Esophagus squamous epithelium (tissue), 5 donors: ENCODE measurements around the gene ANGPTL8. TPM values are rescaled to one million over a fixed set of nuclear protein-coding genes. Genes with fewer than 3 reads are reported as not detected.

Experiments used
- DNase-seq: peaks from one replicate; lab custom pipeline; 2025; lab: John Stamatoyannopoulos, UW
- H3K27ac ChIP-seq, 4 donors: fragments of 200-600 bp; sonication (generic); one replicate each; pipeline ENCODE4 v1.5.1; 2016 to 2019; ENCODE audit warnings: mild to moderate bottlenecking in 1 of 4
- H3K27me3 ChIP-seq, 4 donors: fragments of 200-600 bp; sonication (generic); 1 replicate in 3 of 4; 2 replicates in 1 of 4; pipeline versions ENCODE4 v1.5.1 to v1.6.0; 2017 to 2021; ENCODE audit warnings: antibody characterized with exemption in 1 of 4
- H3K36me3 ChIP-seq, 3 donors: fragments of 200-600 bp; sonication (generic); one replicate each; pipeline ENCODE4 v1.5.1; 2016 to 2019
- H3K4me1 ChIP-seq, 3 donors: fragments of 200-600 bp; sonication (generic); one replicate each; pipeline ENCODE4 v1.5.1; 2017 to 2019
- H3K4me3 ChIP-seq, 4 donors: fragments of 200-600 bp; sonication (generic); 1 replicate in 3 of 4; 2 replicates in 1 of 4; pipeline ENCODE4 v1.5.1; 2016 to 2019; ENCODE audit warnings: mild to moderate bottlenecking in 2 of 4, moderate library complexity in 1 of 4
- H3K9me3 ChIP-seq, 3 donors: fragments of 200-600 bp; sonication (generic); one replicate each; pipeline ENCODE4 v1.5.1; 2016 to 2019
- CTCF ChIP-seq, 6 experiments: fragments of 450-650 bp in 4 of 6; fragments of 200-600 bp in 2 of 6; sonication (generic) in 2 of 6; IDR thresholded peaks; one replicate each; pipeline ENCODE4 v1.5.1; 2016 to 2019; ENCODE audit warnings: antibody characterized with exemption in 6 of 6, mild to moderate bottlenecking in 4 of 6, moderate library complexity in 4 of 6
- POLR2A ChIP-seq, 4 donors: fragments of 450-650 bp; IDR thresholded peaks; one replicate each; pipeline ENCODE4 v1.6.1; 2017; ENCODE audit warnings: antibody characterized with exemption in 4 of 4, mild to moderate bottlenecking in 4 of 4, moderate library complexity in 3 of 4
- WGBS, 2 donors: methylation state at CpG; one replicate each; pipeline ENCODE4 v1.1.5; 2018; 5-methylcytosine and 5-hydroxymethylcytosine counted together
- intact Hi-C: fragments of 100-400 bp; cut with DNase I; formaldehyde crosslinking; loops from one replicate; pipeline ENCODE4 v1.15.0; 2022
- total RNA-seq, 4 donors: library from RNA; depleted of rRNA; stranded (reverse); fragments of >200 nt; gene quantifications; one replicate each; pipeline ENCODE4 v1.1.0, GENCODE V29; 2016
- donor health status: DM: yes; HTN: yes; CAD: no.

Gene ANGPTL8
- total RNA-seq, 4 donors from 2014 or later, result not detected

DNA sequence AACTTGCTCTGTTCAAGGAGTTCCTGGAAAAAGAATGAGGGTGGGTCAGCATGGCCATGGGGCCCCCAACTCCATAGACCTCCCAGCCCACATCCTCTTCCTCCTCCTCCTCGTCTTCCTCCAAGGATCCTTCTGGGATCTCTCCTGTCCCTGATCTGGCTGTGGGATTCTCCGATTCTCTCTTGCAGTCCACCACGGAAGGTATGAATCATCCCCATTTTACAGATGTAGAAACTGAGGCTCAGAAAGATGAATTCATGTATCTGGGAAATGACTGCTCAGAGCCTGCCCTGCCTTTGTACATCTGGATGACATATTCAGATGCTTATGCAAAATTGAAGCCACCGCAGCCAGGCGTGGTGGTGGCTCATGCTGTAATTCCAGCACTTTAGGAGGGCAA lies 39.9 kb upstream of the ANGPTL8 start:
- peaks cover 0 to 41% (median 0%) of the 10 kb centered on the region in 3 donors for H3K36me3 ChIP-seq
- DNase-seq, result no peak
- intact Hi-C loops, result no loop called here
- H3K4me3 ChIP-seq, result no peak overlapping the region
- no peaks in the 10 kb centered on the region for H3K27me3 ChIP-seq
- no peaks in the 10 kb centered on the region for H3K9me3 ChIP-seq
- 84 to 86% methylated on average over 4 to 5 of the region's 5 CpGs for WGBS, 2 donors
- peaks cover 13 to 67% (median 32%) of the 10 kb centered on the region in 3 donors for H3K4me1 ChIP-seq
- H3K27ac ChIP-seq, result peak overlapping the region in 3 of 4 donors; percentile 24 to 93 (median 89)
- TF ChIP-seq POLR2A (IDR thresholded peaks at IDR 0.05) (no peak), CTCF (IDR thresholded peaks at IDR 0.05) (no peak)

DNA sequence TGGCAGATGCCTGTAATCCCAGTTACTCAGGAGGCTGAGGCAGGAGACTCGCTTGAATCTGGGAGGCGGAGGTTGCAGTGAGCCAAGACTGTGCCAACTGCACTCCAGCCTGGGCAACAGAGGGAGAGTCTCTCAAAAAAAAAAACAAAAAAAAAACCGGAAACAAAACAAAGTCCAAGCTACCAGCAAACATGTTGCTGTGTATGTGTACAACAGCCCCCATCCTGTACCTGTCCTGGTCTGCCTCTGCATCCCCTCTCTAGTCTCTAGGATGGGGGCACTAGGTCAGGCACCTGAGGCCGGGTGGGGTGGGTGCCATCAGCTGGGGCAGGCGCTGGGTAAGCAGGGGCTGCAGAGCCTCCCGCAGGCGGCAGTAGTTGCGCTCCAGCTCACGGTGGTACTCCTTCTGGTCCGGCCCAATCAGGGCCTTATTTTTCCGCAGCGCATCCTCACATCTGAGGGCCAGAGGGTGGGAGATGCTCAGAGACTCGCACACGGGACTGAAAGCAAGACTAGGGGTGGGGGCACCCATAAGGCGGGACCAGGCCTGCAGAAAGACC lies 39.3 kb upstream of the ANGPTL8 start:
- H3K27me3 ChIP-seq, result no peaks in the 10 kb centered on the region
- no peak overlapping the region for H3K4me3 ChIP-seq
- 51 to 77% methylated on average over 2 to 4 of the region's 15 CpGs for WGBS, 2 donors
- no peak for DNase-seq
- TF ChIP-seq POLR2A (IDR thresholded peaks at IDR 0.05) (no peak), CTCF (IDR thresholded peaks at IDR 0.05) (no peak)
- H3K4me1 ChIP-seq, result peaks cover 13 to 67% (median 28%) of the 10 kb centered on the region in 3 donors
- H3K36me3 ChIP-seq, result peaks cover 0 to 41% (median 0%) of the 10 kb centered on the region in 3 donors
- intact Hi-C loops, result loop anchor here (5.0 to 10.0 kb wide), 2 partner anchors 63 to 165 kb away; no protein-coding TSS in a partner anchor
- peak overlapping the region in 2 of 4 donors; percentile 89 to 93 for H3K27ac ChIP-seq
- H3K9me3 ChIP-seq, result no peaks in the 10 kb centered on the region

- H3K4me1 ChIP-seq, result peaks cover 13 to 61% (median 22%) of the 10 kb centered on the region in 3 donors
- peak overlapping the region in 2 of 4 donors; percentile 88 to 89 for H3K27ac ChIP-seq
- DNase-seq, result no peak
- intact Hi-C loops, result loop anchor here (5.0 to 10.0 kb wide), 2 partner anchors 64 to 166 kb away; no protein-coding TSS in a partner anchor
- 93 to 100% methylated on average over 3 to 4 of the region's 9 CpGs for WGBS, 2 donors
- no peaks in the 10 kb centered on the region for H3K9me3 ChIP-seq
- TF ChIP-seq CTCF (IDR thresholded peaks at IDR 0.05) (no peak), POLR2A (IDR thresholded peaks at IDR 0.05) (no peak)
- no peaks in the 10 kb centered on the region for H3K27me3 ChIP-seq
- peaks cover 0 to 43% (median 0%) of the 10 kb centered on the region in 3 donors for H3K36me3 ChIP-seq
- no peak overlapping the region for H3K4me3 ChIP-seq
Observed at GRCh38 chr19:11200931-11201330, 38.5 kb upstream of the ANGPTL8 start.

GRCh38 chr19:11201791-11202190 lies 37.6 kb upstream of the ANGPTL8 start:
- no peaks in the 10 kb centered on the region for H3K9me3 ChIP-seq
- H3K27ac ChIP-seq, result peak overlapping the region in 2 of 4 donors; percentile 88 to 89
- WGBS, 2 donors, result 91% methylated on average over 11 of the region's 24 CpGs; no CpG with 5 or more reads in 1 of the 2 donors
- intact Hi-C loops, result loop anchor here (5.0 to 10.0 kb wide), 2 partner anchors 64 to 167 kb away; no protein-coding TSS in a partner anchor
- H3K36me3 ChIP-seq, result peaks cover 0 to 51% (median 0%) of the 10 kb centered on the region in 3 donors
- no peak overlapping the region for H3K4me3 ChIP-seq
- TF ChIP-seq CTCF (IDR thresholded peaks at IDR 0.05) (no peak), POLR2A (IDR thresholded peaks at IDR 0.05) (no peak)
- no peak for DNase-seq
- H3K27me3 ChIP-seq, result no peaks in the 10 kb centered on the region
- H3K4me1 ChIP-seq, result peaks cover 11 to 53% (median 17%) of the 10 kb centered on the region in 3 donors

DNA sequence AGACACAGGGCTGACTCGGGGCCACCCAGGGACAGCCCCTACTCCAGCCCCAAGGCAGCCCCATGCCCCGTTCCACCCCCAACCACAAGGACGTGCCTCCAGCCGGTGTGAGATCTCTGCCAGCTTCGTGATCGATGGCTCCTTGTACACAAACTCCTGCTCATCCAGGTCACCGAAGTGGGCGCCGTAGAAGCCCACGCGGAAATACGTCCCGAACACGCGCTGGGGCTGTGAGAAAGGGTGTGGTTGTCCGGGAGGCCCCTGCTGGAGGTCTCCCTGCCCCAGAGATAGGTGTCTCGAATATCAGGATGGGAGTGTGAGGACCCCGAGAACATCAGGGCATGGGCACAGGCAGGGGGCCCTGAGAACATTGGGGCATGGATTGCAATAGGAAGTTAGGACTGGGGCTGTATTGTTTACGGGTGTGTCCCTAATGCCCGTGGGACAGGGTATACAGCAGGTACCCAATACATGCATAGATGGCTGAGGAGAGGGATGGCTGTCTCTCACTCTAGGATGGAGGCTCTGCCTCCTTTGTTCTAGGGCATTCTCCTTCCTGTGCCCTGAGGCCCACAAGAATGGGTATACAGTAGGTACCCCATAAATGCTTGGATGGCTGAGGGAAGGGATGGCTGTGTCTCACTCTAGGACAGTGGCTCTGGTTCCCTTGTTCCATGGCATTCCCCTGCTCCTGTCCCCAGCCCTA lies 36.8 kb upstream of the ANGPTL8 start:
- Histone ChIP-seq H3K4me3 (peak overlapping the region in 1 of 4 donors; percentile 15), H3K4me1 (peaks cover 7 to 47% (median 17%) of the 10 kb centered on the region in 3 donors), H3K36me3 (peaks cover 0 to 60% (median 0%) of the 10 kb centered on the region in 3 donors), H3K9me3 (no peaks in the 10 kb centered on the region), H3K27me3 (no peaks in the 10 kb centered on the region), H3K27ac (peak overlapping the region; percentile 67 to 93 (median 88))
- TF ChIP-seq POLR2A (IDR thresholded peaks at IDR 0.05) (no peak), CTCF (IDR thresholded peaks at IDR 0.05) (no peak)
- intact Hi-C loops, result loop anchor here (5.0 to 10.0 kb wide), 2 partner anchors 65 to 168 kb away; no protein-coding TSS in a partner anchor
- DNase-seq, result no peak
- WGBS, 2 donors, result 52 to 93% methylated on average over 3 to 8 of the region's 20 CpGs
